Heart right ventricle (tissue), 16 donors: ENCODE data around the gene NOXO1. TPM values are rescaled to one million over a fixed set of nuclear protein-coding genes. Genes with fewer than 3 reads are reported as not detected.
A peak's percentile ranks its signal among the peaks of the same experiment; 100 is the strongest.

Experiments
- ATAC-seq, 8 donors: fragments of 200-7000 bp; cut with Tn5 transposase; one replicate each; pipeline ENCODE4 v1.9.1; 2020; ENCODE audit warnings: mild to moderate bottlenecking in 8 of 8, moderate library complexity in 8 of 8, moderate number of reproducible peaks in 1 of 8
- DNase-seq, 2 donors: peaks; one replicate each; pipeline ENCODE4 v3.0.0-alpha.2; 2020
- H3K27ac ChIP-seq, 10 donors: fragments of 200-600 bp; sonication (generic) in 2 of 10; one replicate each; pipeline versions ENCODE4 v1.5.0 to v1.8.0; 2020 to 2022; ENCODE audit warnings: mild to moderate bottlenecking in 3 of 10
- H3K27me3 ChIP-seq, 7 donors: fragments of 200-600 bp; one replicate each; pipeline ENCODE4 v1.8.0; 2021 to 2022; ENCODE audit warnings: mild to moderate bottlenecking in 2 of 7
- H3K36me3 ChIP-seq, 9 donors: fragments of 200-600 bp; sonication (generic) in 1 of 9; one replicate each; pipeline versions ENCODE4 v1.5.0 to v1.8.0; 2020 to 2022; ENCODE audit warnings: mild to moderate bottlenecking in 2 of 9
- H3K4me1 ChIP-seq, 9 donors: fragments of 200-600 bp; sonication (generic) in 1 of 9; one replicate each; pipeline versions ENCODE4 v1.5.0 to v1.8.0; 2020 to 2022; ENCODE audit warnings: mild to moderate bottlenecking in 4 of 9
- H3K4me3 ChIP-seq, 10 donors: fragments of 200-600 bp; sonication (generic) in 2 of 10; one replicate each; pipeline versions ENCODE4 v1.5.0 to v1.8.0; 2020 to 2022; ENCODE audit warnings: mild to moderate bottlenecking in 7 of 10, moderate library complexity in 2 of 10
- H3K9me3 ChIP-seq, 11 donors: fragments of 200-600 bp in 10 of 11; sonication (generic) in 2 of 11; one replicate each; pipeline versions ENCODE4 v1.5.0 to v1.8.0; 2013 to 2022; ENCODE audit warnings: mild to moderate bottlenecking in 2 of 11, control low read depth in 1 of 11, moderate library complexity in 1 of 11
- WGBS, 2 donors: extraction: QIAGEN DNeasy Blood & Tissue Kit; methylation state at CpG; one replicate each; pipeline ENCODE4 v1.1.7; 2013; ENCODE audit warnings: inconsistent platforms in 1 of 2; 5-methylcytosine and 5-hydroxymethylcytosine counted together
- intact Hi-C, 10 donors: fragments of 100-400 bp; cut with DNase I; formaldehyde crosslinking; loops; one replicate each; pipeline versions ENCODE4 v1.11.1 to v1.14.2; 2022
- polyA plus RNA-seq, 2 donors: library from polyadenylated mRNA; stranded (reverse); fragments of 200-250 nt; gene quantifications; one replicate each; pipeline ENCODE4 v1.2.3, GENCODE V29; 2013
- total RNA-seq, 10 donors: library from RNA; stranded (reverse); fragmentation: NEBNext Ultra II Directional in 3 of 10; extraction: Animal tissue kit (Norgen Biotek cat#: 25700) in 3 of 10; gene quantifications; one replicate each; pipeline versions ENCODE4 v1.2.1 to v1.2.4, GENCODE V29; 2021 to 2023
- TF ChIP-seq, protein P1 (sequence below), 9 donors: fragments of 200-600 bp; sonication (generic) in 2 of 9; IDR thresholded peaks; one replicate each; pipeline versions ENCODE4 v1.5.0 to v1.8.0; 2021 to 2022; ENCODE audit warnings: antibody characterized with exemption in 9 of 9, mild to moderate bottlenecking in 5 of 9, moderate library complexity in 1 of 9
- donor health status: Arrhythmogenic right ventricular cardiomyopathy.
- donor health status: ischemic (EF 13 %, LVEDD 7.1; RV severe dilation, severe dysfunction).
- donor health status: healthy with polysubstance abuse.
- donor health status: DM: no; HTN: yes; CAD: no.
- donor health status: DM: no; HTN: no; CAD: no.
- donor health status: ischemic (EF 25% LVEDD 6.9; RV normal size, moderate dysfunction).
- donor health status: ischemic (EF 25% LVEDD 5.7; RV mildly dilated, moderate dysfunction).
- donor health status: healthy.
- donor health status: DM: yes; HTN: yes; CAD: no.
- donor health status: Ischemic cardiomyopathy.
- donor health status: ischemic (EF 35%, LVEDD 5.7; RV mildly dilated, moderate dysfunction).
- donor health status: nonischemic (EF 11% LVEDD 7.7; RV severe dilation, severe dysfunction).
- donor health status: DM: yes; HTN: yes; CAD: no.
- donor health status: PGD.
- donor health status: ischemic (EF 29% LVEDD 5.4; RV normal size, mild dysfunction).
- donor health status: nonischemic (EF 23%, LVEDD 6.1; RV moderate dilation, normal function).

NOXO1 gene
- total and polyA plus RNA-seq, 12 donors, result 0.09 to 0.29 TPM; not detected in 10

DNA sequence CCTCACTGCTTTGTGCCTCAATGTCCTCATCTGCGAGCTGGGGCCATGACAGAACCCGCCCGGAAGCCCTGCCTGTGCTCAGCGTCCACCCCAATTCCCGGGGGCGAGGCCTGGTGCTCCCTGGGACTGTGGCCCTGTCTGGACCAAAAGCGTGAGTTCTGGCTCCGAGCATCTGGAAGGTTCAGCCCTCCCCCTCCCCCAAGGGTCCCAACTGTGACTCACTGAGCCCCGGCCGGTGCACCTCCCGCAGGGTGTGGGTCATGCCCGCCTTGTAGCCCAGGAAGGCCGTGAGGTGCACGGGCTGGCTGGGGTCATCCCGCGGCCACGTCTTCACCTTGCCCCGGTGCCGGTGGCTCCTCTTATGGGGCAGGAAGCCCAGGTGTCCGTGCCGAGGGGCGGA lies 27.5 kb downstream of the NOXO1 start:
- peaks cover 0 to 5% (median 0%) of the 10 kb centered on the region in 9 donors for H3K36me3 ChIP-seq
- TF ChIP-seq, protein P1, sequence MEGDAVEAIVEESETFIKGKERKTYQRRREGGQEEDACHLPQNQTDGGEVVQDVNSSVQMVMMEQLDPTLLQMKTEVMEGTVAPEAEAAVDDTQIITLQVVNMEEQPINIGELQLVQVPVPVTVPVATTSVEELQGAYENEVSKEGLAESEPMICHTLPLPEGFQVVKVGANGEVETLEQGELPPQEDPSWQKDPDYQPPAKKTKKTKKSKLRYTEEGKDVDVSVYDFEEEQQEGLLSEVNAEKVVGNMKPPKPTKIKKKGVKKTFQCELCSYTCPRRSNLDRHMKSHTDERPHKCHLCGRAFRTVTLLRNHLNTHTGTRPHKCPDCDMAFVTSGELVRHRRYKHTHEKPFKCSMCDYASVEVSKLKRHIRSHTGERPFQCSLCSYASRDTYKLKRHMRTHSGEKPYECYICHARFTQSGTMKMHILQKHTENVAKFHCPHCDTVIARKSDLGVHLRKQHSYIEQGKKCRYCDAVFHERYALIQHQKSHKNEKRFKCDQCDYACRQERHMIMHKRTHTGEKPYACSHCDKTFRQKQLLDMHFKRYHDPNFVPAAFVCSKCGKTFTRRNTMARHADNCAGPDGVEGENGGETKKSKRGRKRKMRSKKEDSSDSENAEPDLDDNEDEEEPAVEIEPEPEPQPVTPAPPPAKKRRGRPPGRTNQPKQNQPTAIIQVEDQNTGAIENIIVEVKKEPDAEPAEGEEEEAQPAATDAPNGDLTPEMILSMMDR (IDR thresholded peaks at IDR 0.05), result no peak
- H3K9me3 ChIP-seq, result no peaks in the 10 kb centered on the region
- DNase-seq (no peak), ATAC-seq (peak in 6 of 8 donors; percentile 20 to 48 (median 24))
- H3K27me3 ChIP-seq, result no peaks in the 10 kb centered on the region
- H3K4me1 ChIP-seq, result peaks cover 0 to 37% (median 12%) of the 10 kb centered on the region in 9 donors
- peak overlapping the region; percentile 78 to 98 (median 94) for H3K27ac ChIP-seq
- intact Hi-C loops, result no loop called here
- peak overlapping the region; percentile 23 to 56 (median 46) for H3K4me3 ChIP-seq
- 55 to 67% methylated on average over 22 of the region's 22 CpGs for WGBS, 2 donors

DNA sequence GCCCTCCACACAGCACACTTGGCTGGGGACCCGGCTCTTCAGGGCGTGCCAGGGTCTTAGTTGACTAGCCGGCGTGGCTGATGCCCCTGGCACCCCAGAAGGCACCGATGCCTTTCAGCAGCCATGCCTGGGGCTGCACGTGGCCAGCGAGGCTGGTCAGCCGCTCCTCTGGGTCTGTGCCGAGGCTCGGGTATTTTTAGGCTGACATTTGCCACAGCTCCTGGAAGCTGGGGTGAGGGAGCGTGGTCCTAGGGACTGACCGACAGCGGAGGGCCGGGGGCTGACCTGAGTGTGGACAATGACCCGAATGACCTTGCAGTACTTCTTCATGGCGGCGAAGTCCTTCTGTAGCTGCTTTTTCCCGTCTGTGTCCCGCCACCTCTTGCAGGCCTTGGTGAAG lies 30.7 kb downstream of the NOXO1 start:
- Histone ChIP-seq H3K36me3 (peaks cover 0 to 5% (median 0%) of the 10 kb centered on the region in 9 donors), H3K4me1 (peaks cover 0 to 36% (median 12%) of the 10 kb centered on the region in 9 donors), H3K27ac (peak overlapping the region; percentile 36 to 92 (median 78)), H3K4me3 (no peak overlapping the region), H3K9me3 (no peaks in the 10 kb centered on the region), H3K27me3 (no peaks in the 10 kb centered on the region)
- intact Hi-C loops, result no loop called here
- peak; percentile 61 to 65 for DNase-seq
- TF ChIP-seq, protein P1 (IDR thresholded peaks at IDR 0.05), result no peak
- 46 to 62% methylated on average over 19 of the region's 19 CpGs for WGBS, 2 donors
- peak; percentile 32 to 75 (median 68) for ATAC-seq

DNA sequence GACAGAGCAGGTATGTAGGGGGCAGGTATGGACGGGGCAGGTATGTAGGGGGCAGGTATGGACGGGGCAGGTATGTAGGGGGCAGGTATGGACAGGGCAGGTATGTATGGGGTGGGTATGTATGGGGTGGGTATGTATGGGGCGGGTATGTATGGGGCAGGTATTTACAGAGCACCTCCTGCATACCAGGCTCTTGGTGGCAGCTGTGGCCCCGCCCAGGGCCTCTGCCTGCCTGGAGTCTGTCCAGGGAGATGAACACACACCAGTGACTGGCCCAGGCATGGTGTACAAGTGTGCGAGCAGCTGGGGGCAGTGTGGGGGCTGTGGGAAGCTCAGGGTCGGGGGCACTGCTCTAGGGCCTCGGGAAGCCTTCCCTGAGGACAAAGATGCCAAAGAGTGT lies 31.2 kb downstream of the NOXO1 start:
- Histone ChIP-seq H3K9me3 (no peaks in the 10 kb centered on the region), H3K4me1 (peaks cover 0 to 41% (median 12%) of the 10 kb centered on the region in 9 donors), H3K36me3 (peaks cover 0 to 5% (median 0%) of the 10 kb centered on the region in 9 donors), H3K27me3 (no peaks in the 10 kb centered on the region), H3K4me3 (no peak overlapping the region), H3K27ac (peak overlapping the region; percentile 36 to 92 (median 78))
- 51 to 58% methylated on average over 7 of the region's 7 CpGs for WGBS, 2 donors
- DNase-seq, result no peak
- intact Hi-C loops, result no loop called here
- ATAC-seq, result peak; percentile 10 to 45 (median 16)
- TF ChIP-seq, protein P1 (IDR thresholded peaks at IDR 0.05), result no peak

DNA sequence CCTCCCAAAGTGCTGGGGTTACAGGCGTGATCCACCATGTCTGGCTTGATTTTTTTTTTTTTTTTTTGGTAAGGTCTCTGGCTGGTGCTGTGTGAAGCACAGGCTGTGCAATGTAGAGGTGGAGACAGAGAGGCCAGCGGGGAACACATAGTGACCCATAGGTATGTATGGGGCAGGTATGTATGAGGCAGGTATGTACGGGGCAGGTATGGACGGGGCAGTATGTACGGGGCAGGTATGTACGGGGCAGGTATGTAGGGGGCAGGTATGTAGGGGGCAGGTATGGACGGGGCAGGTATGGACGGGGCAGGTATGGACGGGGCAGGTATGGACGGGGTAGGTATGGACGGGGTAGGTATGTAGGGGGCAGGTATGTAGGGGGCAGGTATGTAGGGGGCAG lies 31.8 kb downstream of the NOXO1 start:
- TF ChIP-seq, protein P1 (IDR thresholded peaks at IDR 0.05), result no peak
- ATAC-seq (no peak), DNase-seq (no peak)
- Histone ChIP-seq H3K36me3 (peaks cover 0 to 7% (median 0%) of the 10 kb centered on the region in 9 donors), H3K27me3 (no peaks in the 10 kb centered on the region), H3K27ac (no peak overlapping the region), H3K4me1 (peaks cover 0 to 37% (median 12%) of the 10 kb centered on the region in 9 donors), H3K4me3 (no peak overlapping the region), H3K9me3 (no peaks in the 10 kb centered on the region)
- 93 to 95% methylated on average over 9 to 11 of the region's 11 CpGs for WGBS, 2 donors
- intact Hi-C loops, result no loop called here
